HG02938 (cell line): ENCODE measurements around the gene ALDH7A1.
A peak's percentile ranks its signal among the peaks of the same experiment; 100 is the strongest.
"Not testable (repeated sequence)": the region's sequence is repeated elsewhere in the genome, so short reads cannot be mapped to it uniquely, and the experiment has no call there.

Experiments
- ATAC-seq: cut with Tn5 transposase; IDR thresholded peaks from one replicate; pipeline ENCODE4 v1.9.1; 2021; ENCODE audit warnings: mild to moderate bottlenecking, moderate library complexity; ENCODE audit not compliant: unreplicated experiment

Gene ALDH7A1

GRCh38 chr5:126594748-126595485, at the start of gene ALDH7A1:
Gene ALDH7A1, minus strand, starts transcription at chr5:126595219. Its CDS starts 21 bp downstream, at chr5:126595198.
- peak; percentile 77 for ATAC-seq

- no peak for ATAC-seq
These were observed 46.4 kb upstream of the ALDH7A1 start for GRCh38 chr5:126641387-126641786.

GRCh38 chr5:126640866-126641265, 45.8 kb upstream of the ALDH7A1 start:
- no peak for ATAC-seq

- no peak for ATAC-seq
These were observed 41.9 kb upstream of the ALDH7A1 start for GRCh38 chr5:126636956-126637355.

- no peak for ATAC-seq
These were observed 40.6 kb upstream of the ALDH7A1 start for GRCh38 chr5:126635585-126635984.

GRCh38 chr5:126633552-126633951, 38.5 kb upstream of the ALDH7A1 start:
- no peak for ATAC-seq

GRCh38 chr5:126631920-126632319, 36.9 kb upstream of the ALDH7A1 start:
- ATAC-seq, result no peak

GRCh38 chr5:126628102-126628501, 33.1 kb upstream of the ALDH7A1 start:
- no peak for ATAC-seq

GRCh38 chr5:126624534-126624933, 29.5 kb upstream of the ALDH7A1 start:
- no peak for ATAC-seq

- ATAC-seq, result no peak
These were observed 24.8 kb upstream of the ALDH7A1 start for GRCh38 chr5:126619781-126620180.

GRCh38 chr5:126617603-126618002, 22.6 kb upstream of the ALDH7A1 start:
- not testable (repeated sequence) for ATAC-seq

- peak; percentile 93 for ATAC-seq
These were observed 20.3 kb upstream of the ALDH7A1 start for GRCh38 chr5:126615286-126615685.

GRCh38 chr5:126613941-126614592, 19.0 kb upstream of the ALDH7A1 start:
- no peak for ATAC-seq

- no peak for ATAC-seq
These were observed 15.6 kb upstream of the ALDH7A1 start for GRCh38 chr5:126610616-126611015.

- no peak for ATAC-seq
These were observed 15.1 kb upstream of the ALDH7A1 start for GRCh38 chr5:126610160-126610559.

GRCh38 chr5:126605525-126605924, 10.5 kb upstream of the ALDH7A1 start:
- ATAC-seq, result no peak

- ATAC-seq, result no peak
These were observed 8.5 kb upstream of the ALDH7A1 start for GRCh38 chr5:126603402-126603991.

GRCh38 chr5:126600631-126601511, 5.9 kb upstream of the ALDH7A1 start, which contains the start of gene PHAX:
Gene PHAX, plus strand, starts transcription at chr5:126600947. Its CDS starts 16 bp downstream, at chr5:126600963.
- ATAC-seq, result peak; percentile 95

GRCh38 chr5:126599971-126600630, 5.1 kb upstream of the ALDH7A1 start:
- not testable (repeated sequence) for ATAC-seq

GRCh38 chr5:126599499-126599898, 4.5 kb upstream of the ALDH7A1 start:
- ATAC-seq, result no peak
